ENCODE measurements around the gene LILRB1.
"Not testable (repeated sequence)": the region's sequence is repeated elsewhere in the genome, so short reads cannot be mapped to it uniquely, and the experiment has no call there.

Gene LILRB1

GRCh38 chr19:54630262-54630661, at the start of gene LILRB1:
Gene LILRB1 (plus strand): TSS chr19:54630484. CDS start chr19:54631074, 590 bp downstream.
- DNase-seq (ENCODE audit: low read depth), result not testable (repeated sequence)

GRCh38 chr19:54586397-54586796, 43.9 kb upstream of the LILRB1 start:
- DNase-seq (ENCODE audit: low read depth), result no peak

More at GRCh38 chr19:54630262-54630661, at the start of gene LILRB1:
- not testable (repeated sequence) for H3K4me3 ChIP-seq (ENCODE audit: low read length)

GRCh38 chr19:54587026-54587425, 43.3 kb upstream of the LILRB1 start:
- DNase-seq (ENCODE audit: low read depth), result no peak
- TF ChIP-seq CTCF (IDR thresholded peaks at IDR 0.05; ENCODE audit: insufficient read depth, low read depth, low read length, missing control alignments), result no peak
- H3K4me3 ChIP-seq (ENCODE audit: low read length), result no peak overlapping the region

More at GRCh38 chr19:54586397-54586796, 43.9 kb upstream of the LILRB1 start:
- no peak overlapping the region for H3K4me3 ChIP-seq (ENCODE audit: low read length)
- no peak for TF ChIP-seq CTCF (IDR thresholded peaks at IDR 0.05; ENCODE audit: insufficient read depth, low read depth, low read length, missing control alignments)

GRCh38 chr19:54593445-54593844, 36.8 kb upstream of the LILRB1 start, which contains the start of gene LILRA1:
Gene LILRA1 (plus strand): TSS chr19:54593632. CDS start chr19:54594245, 613 bp downstream.
- H3K4me3 ChIP-seq (ENCODE audit: low read length); DNase-seq (ENCODE audit: low read depth): not testable (repeated sequence)

DNA sequence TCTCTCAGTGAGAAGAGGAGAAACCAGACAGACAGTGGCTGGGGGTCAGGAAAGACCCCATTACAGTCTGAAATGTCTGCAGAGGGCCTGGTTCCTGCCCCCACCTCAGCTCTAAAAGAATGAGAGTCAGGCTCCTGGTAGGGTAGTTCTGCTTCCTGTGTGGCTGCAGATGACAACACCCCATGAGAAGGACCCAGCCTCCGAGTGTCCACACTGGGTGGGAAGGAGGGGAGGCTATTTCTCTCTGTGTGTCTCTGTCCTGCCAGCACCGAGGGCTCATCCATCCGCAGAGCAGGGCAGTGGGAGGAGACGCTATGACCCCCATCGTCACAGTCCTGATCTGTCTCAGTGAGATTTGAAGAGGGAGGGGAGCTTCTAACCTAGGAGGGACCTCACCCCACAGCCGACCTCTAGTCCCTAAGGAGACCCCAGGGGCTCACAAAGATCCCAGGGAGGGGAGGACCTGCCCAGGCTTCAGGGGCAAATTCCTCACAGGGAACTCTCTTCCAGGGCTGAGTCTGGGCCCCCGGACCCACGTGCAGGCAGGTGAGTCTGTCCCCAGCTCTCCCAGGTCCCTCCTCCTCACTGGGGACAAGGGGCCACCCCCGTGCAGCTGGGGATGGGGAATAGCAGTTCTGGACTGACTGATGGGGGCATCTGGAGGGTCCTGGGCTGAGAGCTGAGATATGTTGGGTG, 36.2 kb upstream of the LILRB1 start:
- H3K4me3 ChIP-seq (ENCODE audit: low read length); DNase-seq (ENCODE audit: low read depth): not testable (repeated sequence)

DNA sequence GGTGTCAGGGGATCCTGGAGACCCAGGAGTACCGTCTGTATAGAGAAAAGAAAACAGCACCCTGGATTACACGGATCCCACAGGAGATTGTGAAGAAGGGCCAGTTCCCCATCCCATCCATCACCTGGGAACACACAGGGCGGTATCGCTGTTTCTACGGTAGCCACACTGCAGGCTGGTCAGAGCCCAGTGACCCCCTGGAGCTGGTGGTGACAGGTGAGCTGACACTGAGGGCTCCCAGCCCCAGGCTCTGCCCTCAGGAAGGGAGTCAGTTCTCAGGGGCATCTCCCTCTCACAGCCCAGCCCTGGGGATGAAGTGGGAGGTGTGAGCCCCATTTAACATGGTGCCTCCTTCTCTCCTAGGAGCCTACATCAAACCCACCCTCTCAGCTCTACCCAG, 35.5 kb upstream of the LILRB1 start:
- TF ChIP-seq CTCF (IDR thresholded peaks at IDR 0.05; ENCODE audit: insufficient read depth, low read depth, low read length, missing control alignments), result no peak
- DNase-seq (ENCODE audit: low read depth), result no peak
- no peak overlapping the region for H3K4me3 ChIP-seq (ENCODE audit: low read length)

DNA sequence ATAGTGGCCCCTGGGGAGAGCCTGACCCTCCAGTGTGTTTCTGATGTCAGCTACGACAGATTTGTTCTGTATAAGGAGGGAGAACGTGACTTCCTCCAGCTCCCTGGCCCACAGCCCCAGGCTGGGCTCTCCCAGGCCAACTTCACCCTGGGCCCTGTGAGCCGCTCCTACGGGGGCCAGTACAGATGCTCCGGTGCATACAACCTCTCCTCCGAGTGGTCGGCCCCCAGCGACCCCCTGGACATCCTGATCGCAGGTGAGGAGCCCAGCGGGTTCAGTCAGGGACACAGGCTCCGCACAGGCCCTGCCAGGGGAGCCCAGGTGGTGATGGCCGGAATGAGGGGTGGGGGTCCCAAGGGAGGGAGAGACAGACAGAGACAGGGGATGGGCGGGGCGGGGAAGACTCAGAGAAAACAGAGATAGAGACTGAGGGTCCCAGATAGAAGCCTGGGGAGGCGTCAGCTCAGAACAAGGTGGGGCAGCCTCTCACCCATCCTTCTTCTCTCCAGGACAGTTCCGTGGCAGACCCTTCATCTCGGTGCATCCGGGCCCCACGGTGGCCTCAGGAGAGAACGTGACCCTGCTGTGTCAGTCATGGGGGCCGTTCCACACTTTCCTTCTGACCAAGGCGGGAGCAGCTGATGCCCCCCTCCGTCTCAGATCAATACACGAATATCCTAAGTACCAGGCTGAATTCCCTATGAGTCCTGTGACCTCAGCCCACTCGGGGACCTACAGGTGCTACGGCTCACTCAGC, 34.4 kb upstream of the LILRB1 start:
- H3K4me3 ChIP-seq (ENCODE audit: low read length); DNase-seq (ENCODE audit: low read depth): not testable (repeated sequence)

GRCh38 chr19:54600212-54600611, 30.1 kb upstream of the LILRB1 start:
- DNase-seq (ENCODE audit: low read depth), result no peak
- no peak overlapping the region for H3K4me3 ChIP-seq (ENCODE audit: low read length)
- TF ChIP-seq CTCF (IDR thresholded peaks at IDR 0.05; ENCODE audit: insufficient read depth, low read depth, low read length, missing control alignments), result no peak

DNA sequence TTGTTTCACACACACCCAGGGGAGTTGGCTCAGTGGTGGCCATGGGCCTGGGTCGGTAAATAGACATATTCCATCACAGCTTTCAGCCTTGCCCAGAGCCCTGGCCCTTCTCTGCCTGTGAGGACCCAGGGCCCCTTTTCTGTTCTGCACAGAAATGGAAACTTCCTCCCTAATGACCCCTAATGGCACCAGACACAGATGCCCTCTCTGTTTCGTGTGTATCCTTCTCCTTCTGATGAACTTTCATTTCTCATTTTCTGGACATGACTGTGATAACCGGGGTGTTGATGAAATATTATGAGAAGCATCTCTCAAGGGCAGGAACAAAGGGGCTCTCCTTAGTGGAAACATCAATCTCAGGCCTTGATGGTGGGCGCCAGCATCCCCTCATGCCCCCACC, 24.1 kb upstream of the LILRB1 start:
- no peak for TF ChIP-seq CTCF (IDR thresholded peaks at IDR 0.05; ENCODE audit: insufficient read depth, low read depth, low read length, missing control alignments)
- DNase-seq (ENCODE audit: low read depth), result no peak
- H3K4me3 ChIP-seq (ENCODE audit: low read length), result no peak overlapping the region

Data from epithelial cell of esophagus (primary cell).